B cell (primary cell): Measurements from ENCODE around the gene FAM124A. TPM values are rescaled to one million over a fixed set of nuclear protein-coding genes. Genes with fewer than 3 reads are reported as not detected.

Experiments
- ATAC-seq: fragments of 200-7000 bp; cut with Tn5 transposase; one replicate; pipeline ENCODE4 v1.10.0; 2021; ENCODE audit warnings: low read depth, mild to moderate bottlenecking, moderate number of reproducible peaks, moderate library complexity
- CTCF ChIA-PET: fragments of 350-600 bp; sonication (Branson Sonifier 250); formaldehyde crosslinking; loops from one replicate; lab custom pipeline; 2021; ENCODE audit warnings: antibody characterized with exemption, inconsistent platforms; lab: Charles Lee
- POLR2A ChIA-PET: fragments of 350-600 bp; sonication (Branson Sonifier 250); formaldehyde crosslinking; loops from one replicate; lab custom pipeline; 2021; ENCODE audit warnings: antibody characterized with exemption; lab: Charles Lee
- DNase-seq: peaks from one replicate; pipeline ENCODE4 v3.0.0; 2013
- H2AFZ ChIP-seq: 2 replicates; pipeline ENCODE4 v1.6.1; 2012; ENCODE audit warnings: mild to moderate bottlenecking, low read depth, low read length; ENCODE audit not compliant: insufficient read depth, poor library complexity, severe bottlenecking
- H3K27ac ChIP-seq, 2 donors: 1 replicate in 1 of 2; 2 replicates in 1 of 2; pipeline ENCODE4 v1.5.1; 2012 to 2013; ENCODE audit warnings: low read length in 2 of 2, mild to moderate bottlenecking in 2 of 2, moderate library complexity in 1 of 2
- H3K27me3 ChIP-seq, 4 experiments: fragments of 200-600 bp in 1 of 4; sonication (generic) in 1 of 4; replicated peaks in 1 of 4; 1 replicate in 2 of 4; 2 replicates in 2 of 4; pipeline versions ENCODE4 v1.6.1 to v1.7.0; 2013 to 2016; ENCODE audit warnings: low read length in 3 of 4, mild to moderate bottlenecking in 2 of 4, mixed read lengths in 1 of 4, moderate library complexity in 1 of 4; ENCODE audit not compliant: insufficient read depth in 4 of 4, control insufficient read depth in 3 of 4; ENCODE audit errors: control extremely low read depth in 1 of 4
- H3K36me3 ChIP-seq, 2 experiments: replicated peaks in 1 of 2; 1 replicate in 1 of 2; 2 replicates in 1 of 2; pipeline versions ENCODE4 v1.6.1 to v1.7.1; 2013; ENCODE audit warnings: low read length in 1 of 2; ENCODE audit not compliant: insufficient read depth in 2 of 2, control insufficient read depth in 1 of 2; ENCODE audit errors: control extremely low read depth in 1 of 2, extremely low read depth in 1 of 2
- H3K4me1 ChIP-seq, 2 donors: fragments of 200-600 bp in 1 of 2; sonication (generic) in 1 of 2; 1 replicate in 1 of 2; 2 replicates in 1 of 2; pipeline versions ENCODE4 v1.5.1 to v1.6.1; 2013 to 2017; ENCODE audit warnings: low read length in 2 of 2; ENCODE audit not compliant: control insufficient read depth in 2 of 2, insufficient read depth in 2 of 2
- H3K4me2 ChIP-seq: replicated peaks from 2 replicates; pipeline ENCODE3; 2012; ENCODE audit warnings: mild to moderate bottlenecking, low read depth, low read length; ENCODE audit not compliant: poor library complexity, severe bottlenecking
- H3K4me3 ChIP-seq, 5 experiments: fragments of 200-600 bp in 1 of 5; sonication (generic) in 1 of 5; 1 replicate in 3 of 5; 2 replicates in 2 of 5; pipeline versions ENCODE4 v1.5.1 to v1.7.0; 2011 to 2016; ENCODE audit warnings: low read length in 4 of 5, mild to moderate bottlenecking in 4 of 5, low read depth in 2 of 5, control low read depth in 1 of 5, moderate library complexity in 1 of 5; ENCODE audit not compliant: insufficient read depth in 1 of 5; ENCODE audit errors: control extremely low read depth in 1 of 5, extremely low read depth in 1 of 5
- H3K79me2 ChIP-seq: fragments of 200-600 bp; sonication (generic); one replicate; pipeline ENCODE4 v1.6.0; 2016; ENCODE audit warnings: low read length; ENCODE audit not compliant: control insufficient read depth, insufficient read depth
- H3K9ac ChIP-seq: fragments of 200-600 bp; sonication (generic); 2 replicates; pipeline ENCODE4 v1.6.1; 2017; ENCODE audit warnings: mild to moderate bottlenecking, low read length, moderate library complexity
- H3K9me3 ChIP-seq, 3 donors: one replicate each; pipeline versions ENCODE4 v1.6.1 to v1.7.1; 2013; ENCODE audit warnings: low read length in 2 of 3; ENCODE audit not compliant: control insufficient read depth in 2 of 3, insufficient read depth in 1 of 3; ENCODE audit errors: control extremely low read depth in 1 of 3
- H4K20me1 ChIP-seq: 2 replicates; pipeline ENCODE4 v1.6.0; 2012; ENCODE audit warnings: mild to moderate bottlenecking, low read length; ENCODE audit not compliant: insufficient read depth, control insufficient read depth, poor library complexity, severe bottlenecking
- H3K27ac Mint-ChIP-seq: one replicate; pipeline ENCODE4 v1.8.0; 2021; ENCODE audit warnings: mixed read lengths
- H3K27me3 Mint-ChIP-seq: one replicate; pipeline ENCODE4 v1.8.0; 2021; ENCODE audit warnings: mixed read lengths
- H3K4me1 Mint-ChIP-seq: one replicate; pipeline ENCODE4 v1.8.0; 2021; ENCODE audit warnings: mixed read lengths
- H3K4me3 Mint-ChIP-seq: one replicate; pipeline ENCODE4 v1.8.0; 2021; ENCODE audit warnings: mixed read lengths
- H3K9me3 Mint-ChIP-seq: one replicate; pipeline ENCODE4 v1.8.0; 2022; ENCODE audit warnings: mixed read lengths; ENCODE audit not compliant: insufficient read depth
- EZH2 ChIP-seq: IDR thresholded peaks from 2 replicates; pipeline ENCODE4 v1.6.1; 2012; ENCODE audit warnings: borderline replicate concordance, low read depth, mild to moderate bottlenecking, moderate library complexity, low read length; ENCODE audit not compliant: insufficient read depth, poor library complexity, severe bottlenecking
- WGBS: methylation state at CpG from one replicate; pipeline ENCODE4 v1.1.5; 2013; ENCODE audit warnings: missing lambda C conversion rate; ENCODE audit not compliant: insufficient coverage; 5-methylcytosine and 5-hydroxymethylcytosine counted together
- intact Hi-C: fragments of 100-400 bp; cut with micrococcal nuclease; formaldehyde crosslinking; loops from one replicate; pipeline ENCODE4 v1.10.0; 2022
- polyA minus RNA-seq: library from RNA; depleted of rRNA, polyadenylated mRNA; stranded (reverse); fragments of >200 nt; gene quantifications from 2 replicates; pipeline ENCODE4 v1.2.3, GENCODE V29; 2012
- polyA plus RNA-seq: library from polyadenylated mRNA; depleted of rRNA; stranded (reverse); fragments of >200 nt; gene quantifications from 2 replicates; pipeline ENCODE4 v1.2.3, GENCODE V29; 2012
- total RNA-seq, 2 donors: library from RNA; stranded (reverse); fragments of 120-200 nt in 1 of 2; gene quantifications; 1 replicate in 1 of 2; 2 replicates in 1 of 2; pipeline versions ENCODE4 v1.2.3 to v1.2.4, GENCODE V29; 2013 to 2022
- TF ChIP-seq, protein P1 (sequence below): fragments of 200-600 bp; IDR thresholded peaks from one replicate; pipeline ENCODE4 v1.8.0; 2022; ENCODE audit warnings: antibody characterized with exemption, mild to moderate bottlenecking

Gene FAM124A, protein sequence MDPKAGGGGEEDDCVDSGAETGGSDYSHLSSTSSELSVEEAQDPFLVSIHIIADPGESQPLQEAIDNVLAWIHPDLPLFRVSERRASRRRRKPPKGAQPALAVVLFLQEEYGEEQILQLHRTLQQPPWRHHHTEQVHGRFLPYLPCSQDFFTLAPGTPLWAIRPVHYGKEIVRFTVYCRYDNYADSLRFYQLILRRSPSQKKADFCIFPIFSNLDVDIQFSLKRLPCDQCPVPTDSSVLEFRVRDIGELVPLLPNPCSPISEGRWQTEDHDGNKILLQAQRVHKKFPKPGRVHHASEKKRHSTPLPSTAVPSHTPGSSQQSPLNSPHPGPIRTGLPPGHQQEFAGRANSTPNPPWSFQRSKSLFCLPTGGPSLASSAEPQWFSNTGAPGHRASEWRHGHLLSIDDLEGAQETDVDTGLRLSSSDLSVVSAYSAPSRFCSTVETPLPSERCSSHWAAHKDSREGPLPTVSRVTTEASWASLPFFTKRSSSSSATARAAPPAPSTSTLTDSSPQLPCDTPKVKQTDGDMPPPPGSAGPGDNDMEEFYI
- total RNA-seq (0.15 and 0.39 TPM in 2 replicates), polyA plus RNA-seq (0.07 and 0.09 TPM in 2 replicates), polyA minus RNA-seq (not detected in 2 replicates)
- 0.05 TPM for total RNA-seq (2013)

DNA sequence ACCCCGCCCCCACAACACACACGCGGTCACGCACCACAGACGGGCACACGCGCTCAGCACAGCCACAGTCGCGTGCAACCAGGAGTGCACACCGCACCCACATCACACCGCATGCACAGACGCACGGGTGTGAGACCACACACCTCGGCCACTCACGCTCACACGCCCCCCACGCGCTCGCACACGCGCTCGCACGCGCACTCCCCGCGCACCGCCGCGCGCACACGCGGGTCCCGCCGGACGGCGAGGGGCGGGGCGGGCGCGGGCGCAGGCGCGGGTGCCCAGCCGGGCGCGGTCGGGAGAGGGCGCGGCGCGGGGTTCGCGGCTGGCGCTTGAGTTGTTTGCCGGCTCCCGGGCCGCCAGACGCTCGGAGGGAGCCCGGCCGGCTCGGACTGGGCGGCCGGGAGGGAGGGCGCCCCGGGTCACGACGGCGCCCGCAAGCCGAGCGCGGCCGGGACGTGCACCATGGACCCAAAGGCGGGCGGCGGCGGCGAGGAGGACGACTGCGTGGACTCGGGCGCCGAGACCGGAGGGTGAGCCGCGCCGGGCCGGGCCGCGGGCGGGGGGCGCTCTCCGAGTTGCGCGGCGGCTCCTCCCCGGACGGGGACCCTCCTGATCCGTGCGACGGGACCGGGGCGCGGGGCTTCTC, at the start of gene FAM124A:
TSS of gene FAM124A (plus strand) at position 362 of the 649 bp plus-strand sequence. CDS start at position 466, 104 bp downstream.
- peak within 1 kb of the TSS; percentile 77 for H2AFZ ChIP-seq

More for the DNA sequence above, at the start of gene FAM124A:
- ATAC-seq: peak; percentile 76
- CTCF ChIA-PET: interaction anchor here (0.7 to 3.9 kb wide), 2 partner anchors 65 to 231 kb away, joined by 3 to 19 read pairs; no protein-coding TSS in a partner anchor
- Mint-ChIP-seq H3K27ac (no peak within 1 kb of the TSS), H3K4me1 (peaks cover 3% of the 10 kb centered on the region), H3K27me3 (peaks cover 55% of the 10 kb centered on the region), H3K9me3 (no peaks in the 10 kb centered on the region), H3K4me3 (peak within 1 kb of the TSS; percentile 86)
- H3K36me3 ChIP-seq: no peaks in the 10 kb centered on the region
- peaks cover 0 to 4% (median 0%) of the 10 kb centered on the region in 3 donors for H3K9me3 ChIP-seq
- no peak within 1 kb of the TSS for H3K27ac ChIP-seq
- no peak for TF ChIP-seq EZH2
- TF ChIP-seq, protein P1, sequence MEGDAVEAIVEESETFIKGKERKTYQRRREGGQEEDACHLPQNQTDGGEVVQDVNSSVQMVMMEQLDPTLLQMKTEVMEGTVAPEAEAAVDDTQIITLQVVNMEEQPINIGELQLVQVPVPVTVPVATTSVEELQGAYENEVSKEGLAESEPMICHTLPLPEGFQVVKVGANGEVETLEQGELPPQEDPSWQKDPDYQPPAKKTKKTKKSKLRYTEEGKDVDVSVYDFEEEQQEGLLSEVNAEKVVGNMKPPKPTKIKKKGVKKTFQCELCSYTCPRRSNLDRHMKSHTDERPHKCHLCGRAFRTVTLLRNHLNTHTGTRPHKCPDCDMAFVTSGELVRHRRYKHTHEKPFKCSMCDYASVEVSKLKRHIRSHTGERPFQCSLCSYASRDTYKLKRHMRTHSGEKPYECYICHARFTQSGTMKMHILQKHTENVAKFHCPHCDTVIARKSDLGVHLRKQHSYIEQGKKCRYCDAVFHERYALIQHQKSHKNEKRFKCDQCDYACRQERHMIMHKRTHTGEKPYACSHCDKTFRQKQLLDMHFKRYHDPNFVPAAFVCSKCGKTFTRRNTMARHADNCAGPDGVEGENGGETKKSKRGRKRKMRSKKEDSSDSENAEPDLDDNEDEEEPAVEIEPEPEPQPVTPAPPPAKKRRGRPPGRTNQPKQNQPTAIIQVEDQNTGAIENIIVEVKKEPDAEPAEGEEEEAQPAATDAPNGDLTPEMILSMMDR: peak; percentile 13
- DNase-seq: peak; percentile 65
- H3K4me3 ChIP-seq: peak within 1 kb of the TSS; percentile 31 to 65 (median 52)
- H3K9ac ChIP-seq: peak within 1 kb of the TSS; percentile 71
- POLR2A ChIA-PET: no interaction called here
- no peaks in the 10 kb centered on the region for H3K79me2 ChIP-seq
- intact Hi-C loops: loop anchor here (10.0 kb wide), 1 partner anchor 583 kb away; the partner anchor contains the start of gene DHRS12
- under 1% methylated on average over 103 of the region's 106 CpGs for WGBS
- peak within 1 kb of the TSS; percentile 90 for H3K4me2 ChIP-seq
- H4K20me1 ChIP-seq: no peaks in the 10 kb centered on the region
- peaks cover 10 to 14% of the 10 kb centered on the region in 2 donors for H3K4me1 ChIP-seq
- H3K27me3 ChIP-seq: peaks cover 0 to 38% (median 16%) of the 10 kb centered on the region in 4 experiments
